SIG-M5 (cell line): ENCODE results near the gene TRIM65.
A peak's percentile ranks its signal among the peaks of the same experiment; 100 is the strongest.

Source experiments
- DNase-seq: peaks from one replicate; lab custom pipeline; 2025; lab: John Stamatoyannopoulos, UW

Gene TRIM65

GRCh38 chr17:75917141-75917916 is 20.6 kb upstream of the TRIM65 start:
- DNase-seq = no peak

- no peak for DNase-seq
These were observed 18.5 kb upstream of the TRIM65 start for GRCh38 chr17:75915268-75915667.

GRCh38 chr17:75914643-75915267 is 18.0 kb upstream of the TRIM65 start:
- no peak for DNase-seq

GRCh38 chr17:75913537-75914210 is 16.9 kb upstream of the TRIM65 start:
- no peak for DNase-seq

GRCh38 chr17:75910699-75911098 is 13.9 kb upstream of the TRIM65 start:
- no peak for DNase-seq

GRCh38 chr17:75909812-75910274 is 13.1 kb upstream of the TRIM65 start:
- no peak for DNase-seq

DNA sequence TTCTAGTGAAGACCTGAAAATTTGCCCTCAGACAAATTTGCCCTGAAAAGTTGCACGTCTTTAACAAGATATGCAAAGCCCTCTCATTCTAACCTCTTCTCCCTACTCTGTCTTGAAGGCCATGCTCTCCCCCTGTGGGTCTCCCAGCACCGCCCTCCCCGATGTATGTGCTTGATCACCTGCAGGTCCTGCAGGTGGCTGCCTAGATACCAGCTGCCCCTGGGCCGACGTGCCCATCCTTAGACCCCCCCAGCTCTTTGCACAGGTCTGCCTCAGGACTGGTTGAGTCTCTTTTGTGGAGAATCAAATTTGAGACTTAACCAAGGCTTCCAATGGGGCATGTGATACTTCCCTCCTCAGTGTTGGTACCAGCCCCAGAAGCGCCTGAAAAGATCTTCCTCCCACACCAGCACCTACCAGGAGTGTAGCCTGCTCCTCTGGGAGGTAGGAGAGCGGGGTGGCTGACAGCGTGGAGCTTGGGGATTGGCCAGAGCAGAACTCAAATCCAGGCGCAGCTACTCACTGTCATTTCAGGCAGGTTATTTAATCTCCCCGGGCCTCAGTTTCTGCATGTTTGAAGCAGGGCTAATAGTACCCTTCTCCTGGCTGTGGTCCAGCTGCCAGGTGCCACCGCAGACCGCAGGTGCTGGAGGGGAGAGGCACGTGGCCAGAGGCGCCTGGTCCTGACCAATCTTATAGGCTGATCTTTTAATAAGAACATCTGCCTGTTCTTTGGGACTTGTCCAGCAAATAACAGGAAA is 12.5 kb upstream of the TRIM65 start:
- no peak for DNase-seq

DNA sequence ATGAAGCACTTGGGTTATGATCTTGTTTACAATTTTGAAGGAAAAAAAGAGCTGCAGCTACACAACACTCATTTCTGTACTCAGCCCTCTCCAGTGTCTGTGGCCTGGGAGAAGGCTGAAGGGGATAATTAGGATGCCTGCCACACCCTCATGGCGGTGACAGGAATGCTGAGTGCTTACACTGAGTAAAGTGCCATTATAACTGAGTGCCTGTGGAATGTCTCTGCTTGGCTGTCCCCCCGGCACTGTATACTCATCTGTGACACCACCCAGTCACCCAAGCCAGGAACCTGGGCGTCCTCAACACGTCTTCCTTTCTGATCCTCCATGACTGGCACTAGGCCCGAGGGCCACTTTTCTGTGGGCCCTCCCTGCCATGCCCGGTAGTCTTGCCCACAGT is 11.4 kb upstream of the TRIM65 start:
- DNase-seq = no peak

DNA sequence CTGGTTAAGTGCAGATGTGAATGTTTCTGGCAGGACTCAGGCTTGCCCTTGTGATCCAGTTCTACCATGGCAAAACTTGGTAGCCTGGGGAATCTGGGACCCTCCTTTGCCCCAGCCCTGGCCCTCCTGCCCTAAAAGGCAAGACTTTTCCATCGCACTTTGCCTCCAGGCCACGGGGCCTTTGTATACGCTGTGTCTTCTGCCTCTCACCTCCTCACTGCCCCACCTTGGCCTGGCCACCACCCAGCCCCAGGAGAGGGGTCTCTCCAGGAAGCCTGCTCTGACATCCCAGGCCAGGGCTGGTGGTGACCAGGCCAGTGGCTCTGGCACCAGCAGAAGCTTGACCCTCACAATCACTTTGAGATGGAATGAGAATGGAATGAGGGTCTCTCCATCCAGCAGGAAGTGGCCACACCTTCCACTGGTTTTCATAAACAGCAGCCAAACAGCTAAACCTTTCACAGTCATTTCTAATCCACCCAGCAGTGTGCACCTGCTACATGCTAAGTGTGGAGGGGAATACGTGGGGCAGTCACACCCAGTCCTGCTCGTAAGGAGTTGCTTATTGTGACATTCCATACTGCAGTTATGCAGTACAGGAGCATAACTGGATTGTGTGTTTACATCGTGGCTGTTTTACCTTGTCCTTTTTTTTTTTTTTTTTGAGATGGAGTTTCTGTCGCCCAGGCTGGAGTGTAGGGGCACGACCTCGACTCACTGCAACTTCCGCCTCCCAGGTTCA is 9.6 kb upstream of the TRIM65 start:
- DNase-seq = no peak

DNA sequence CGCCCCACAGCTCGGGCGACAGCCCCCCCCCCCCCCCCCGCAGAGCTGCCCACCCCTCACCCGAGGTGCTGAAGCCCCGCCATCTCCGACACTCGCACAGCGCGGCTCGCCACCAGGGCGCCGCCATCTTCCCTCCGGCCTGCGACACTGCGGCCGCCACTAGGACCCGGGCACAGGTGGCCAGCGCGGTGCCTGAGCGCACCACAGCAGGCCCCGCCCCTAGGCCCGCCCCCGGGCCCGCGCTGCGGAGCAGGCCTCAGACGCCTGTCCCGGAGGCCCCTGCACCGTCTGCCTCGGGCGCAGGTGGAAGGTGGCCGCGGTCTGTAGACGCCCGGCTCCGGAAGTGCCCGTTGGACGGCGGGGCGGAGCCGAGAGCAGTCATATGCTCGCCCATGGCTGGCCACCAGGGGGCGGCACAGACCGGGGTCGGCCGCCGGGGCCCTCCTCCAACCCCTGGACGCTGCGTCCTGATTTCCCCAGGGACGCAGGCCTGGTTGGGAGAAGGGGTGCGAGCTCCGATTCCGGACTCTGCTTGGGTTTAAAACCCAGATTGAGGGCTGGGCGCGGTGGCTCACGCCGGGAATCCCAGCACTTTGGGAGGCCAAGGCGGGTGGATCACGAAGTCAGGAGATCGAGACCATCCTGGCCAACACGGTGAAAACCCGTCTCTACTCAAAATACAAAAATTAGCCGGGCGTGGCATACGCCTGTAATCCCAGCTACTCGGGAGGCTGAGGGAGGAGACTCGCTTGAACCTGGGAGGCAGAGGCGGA is 8.2 kb upstream of the TRIM65 start, which contains the start of gene MRPL38:
MRPL38 (minus strand) TSS at position 136 of the 773 bp plus-strand sequence; CDS start at position 127, 9 bp downstream.
- DNase-seq = peak; percentile 72

DNA sequence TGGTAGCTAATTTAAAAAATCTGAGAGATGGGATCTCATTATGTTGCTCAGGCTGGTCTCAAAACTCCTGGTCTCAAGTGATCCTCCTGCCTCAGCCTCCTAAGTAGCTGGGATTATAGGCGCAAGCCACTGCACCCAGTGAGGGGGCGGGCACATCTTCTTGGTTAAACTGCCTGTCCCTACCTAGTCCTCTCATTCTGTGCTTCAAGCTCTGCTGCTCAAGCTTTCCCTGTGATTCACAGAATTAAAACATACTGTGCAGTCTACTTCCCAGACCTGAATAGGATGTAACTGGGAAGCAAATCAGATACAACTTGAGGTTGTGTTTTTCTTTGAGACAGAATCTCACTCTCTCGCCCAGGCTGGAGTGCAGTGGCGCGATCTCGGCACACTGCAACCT is 5.7 kb upstream of the TRIM65 start:
- DNase-seq = no peak

- DNase-seq = no peak
These were observed 5.0 kb upstream of the TRIM65 start for GRCh38 chr17:75901727-75902126.

DNA sequence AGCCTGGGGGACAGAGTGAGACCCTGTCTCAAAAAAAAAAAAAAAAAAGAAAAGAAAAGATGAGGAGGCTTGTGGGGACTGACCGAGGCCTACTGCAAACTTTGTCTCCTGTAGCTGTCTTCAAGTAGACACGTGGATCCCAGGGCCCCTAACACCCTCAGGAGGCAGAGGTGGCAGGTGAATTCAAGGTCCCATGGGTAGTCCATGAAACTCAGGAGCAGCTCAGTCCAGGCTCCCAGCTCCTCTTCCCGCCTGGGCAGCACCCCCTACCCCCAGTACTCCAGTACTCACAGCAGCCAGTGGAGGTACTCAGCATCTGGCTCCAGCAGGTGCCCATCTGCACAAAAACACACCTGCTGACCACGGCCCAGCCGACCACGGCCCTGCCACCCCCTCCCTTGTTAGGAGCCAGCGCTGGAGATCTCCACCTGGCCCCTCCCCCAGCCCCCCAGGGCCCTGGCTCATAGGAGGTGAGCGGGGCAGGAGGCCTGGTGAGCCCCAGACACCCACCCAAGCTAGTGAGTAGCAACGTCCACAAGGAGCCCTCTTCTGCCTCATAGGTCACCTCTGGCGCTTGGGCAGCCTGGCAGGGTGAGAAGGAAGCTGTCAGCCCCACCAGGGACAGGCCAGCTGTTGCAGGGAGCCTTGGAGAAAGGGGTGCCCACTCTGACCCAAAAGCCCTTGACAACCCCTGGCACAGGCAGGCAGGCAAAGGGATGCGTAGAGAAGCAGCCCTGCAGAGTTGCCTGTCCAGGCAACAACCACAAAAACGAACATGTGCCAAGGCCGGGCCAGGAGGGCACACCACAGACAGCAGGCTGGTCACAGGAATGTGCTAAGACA is 4.2 kb upstream of the TRIM65 start:
- DNase-seq = no peak

DNA sequence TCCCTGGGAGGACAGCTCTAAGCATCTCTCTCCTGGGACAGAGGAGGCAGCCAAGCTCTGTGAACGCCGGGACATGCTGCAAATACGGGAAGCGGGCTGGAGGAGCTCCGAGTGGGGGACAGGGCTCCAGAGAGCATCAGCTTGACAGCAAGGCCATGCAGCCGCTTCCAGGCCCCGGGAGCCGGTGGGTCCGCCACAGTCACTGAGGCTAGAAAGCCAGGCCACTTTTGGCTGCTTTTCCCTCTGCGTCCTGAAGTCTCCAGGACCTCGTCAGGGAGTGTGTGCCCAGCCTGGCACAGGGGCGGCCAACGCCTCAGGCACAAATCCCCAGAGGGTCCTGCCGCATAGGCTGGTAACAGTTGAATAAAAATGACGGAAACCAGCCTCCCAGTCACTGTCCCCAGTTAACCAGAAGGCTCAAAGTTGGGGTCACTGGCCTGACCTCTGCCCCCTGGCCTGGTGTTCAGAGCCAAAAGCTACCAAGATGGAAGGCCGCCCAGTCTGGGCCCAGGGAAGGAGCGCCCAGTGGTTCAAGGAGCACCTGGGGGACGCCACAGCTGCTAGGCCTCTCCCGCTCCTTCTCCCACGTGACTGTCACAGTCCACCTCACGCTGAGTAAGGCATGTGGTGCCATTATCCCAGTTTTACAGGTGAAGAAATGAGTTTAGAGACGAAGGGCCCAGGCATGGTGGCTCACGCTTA is 3.2 kb upstream of the TRIM65 start:
- no peak for DNase-seq

DNA sequence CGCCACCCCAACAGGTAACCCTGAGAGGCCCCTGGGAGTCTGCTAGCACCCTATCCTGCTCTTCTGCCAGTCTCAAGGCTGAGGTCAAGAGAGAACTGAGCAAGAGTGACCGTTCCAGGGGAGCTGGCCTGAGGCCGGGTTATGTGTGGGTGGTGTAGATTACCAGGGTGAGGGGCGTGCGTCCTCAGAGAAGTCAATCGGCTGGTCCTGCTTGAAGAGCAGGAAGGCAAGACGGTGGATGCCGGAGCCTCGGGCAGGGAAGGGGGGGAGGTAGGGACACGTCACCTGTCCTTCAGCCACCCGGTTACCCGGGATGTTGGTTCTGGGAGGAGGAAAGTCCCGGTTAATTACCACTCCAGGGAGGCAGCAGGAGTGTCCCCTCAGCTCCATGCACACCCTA is 2.6 kb upstream of the TRIM65 start:
- no peak for DNase-seq

DNA sequence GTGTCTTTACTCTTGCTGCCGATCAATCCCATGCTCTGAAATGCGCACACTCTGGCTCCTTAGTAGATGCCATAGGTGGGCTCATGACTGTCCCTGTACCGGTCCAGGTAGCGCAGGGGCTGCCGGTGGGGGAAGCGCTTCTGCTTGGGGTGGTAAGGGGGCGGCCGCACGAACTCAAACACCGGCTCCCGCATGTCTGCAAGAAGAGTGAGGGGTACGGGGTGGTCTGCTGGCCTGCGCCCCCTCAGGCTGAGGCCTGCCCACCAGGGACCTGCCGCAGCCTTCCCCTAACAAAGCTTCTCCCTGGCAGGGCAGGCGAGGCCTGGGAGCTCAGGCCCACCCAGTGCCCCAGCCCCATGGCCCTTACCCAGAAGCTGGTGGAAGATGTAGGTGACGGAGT is 2.0 kb upstream of the TRIM65 start:
- no peak for DNase-seq

DNA sequence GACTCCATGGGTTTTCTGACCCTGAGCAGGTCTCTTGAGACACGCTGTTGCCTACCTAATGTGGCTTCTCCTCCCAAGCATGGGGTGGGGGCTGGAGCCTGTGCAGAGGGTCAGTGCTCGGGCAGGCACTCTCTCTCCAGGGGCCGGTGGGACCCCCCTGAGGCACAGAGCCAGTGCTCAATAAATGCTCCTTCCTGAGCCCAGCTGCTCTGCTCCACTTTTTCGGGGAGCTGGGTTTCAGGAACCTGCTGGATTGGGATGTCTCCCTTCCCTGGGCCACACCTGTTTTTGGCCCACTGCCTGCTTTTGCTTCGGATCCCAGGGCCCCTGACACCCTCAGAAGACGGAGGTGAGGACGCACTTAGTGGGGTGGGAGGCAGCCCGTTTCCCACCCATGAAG is 1.3 kb upstream of the TRIM65 start:
- DNase-seq = no peak

- DNase-seq = no peak
These were observed 639 bp upstream of the TRIM65 start for GRCh38 chr17:75897160-75898019.
